ENCODE measurements around the gene URI1.
A peak's percentile ranks its signal among the peaks of the same experiment; 100 is the strongest.

- TF ChIP-seq SP1 (IDR thresholded peaks at IDR 0.05) = no peak
- TF ChIP-seq ARNT (IDR thresholded peaks at IDR 0.05) = no peak
- no peak for TF ChIP-seq SUZ12 (IDR thresholded peaks at IDR 0.05)
- no peak for TF ChIP-seq FOXA1 (IDR thresholded peaks at IDR 0.05)
- no peak for TF ChIP-seq L3MBTL2 (conservative IDR thresholded peaks at IDR 0.05)
- no peak for TF ChIP-seq TARDBP (IDR thresholded peaks at IDR 0.05)
- no peak for TF ChIP-seq FOXK2 (IDR thresholded peaks at IDR 0.05)
- no peak for TF ChIP-seq FOXM1 (IDR thresholded peaks at IDR 0.05; ENCODE audit: borderline replicate concordance)
- no peak for TF ChIP-seq BHLHE40 (IDR thresholded peaks at IDR 0.05; ENCODE audit: borderline replicate concordance)
- no peak for TF ChIP-seq ELF4 (IDR thresholded peaks at IDR 0.05)
- no peak for TF ChIP-seq LEF1 (IDR thresholded peaks at IDR 0.05; ENCODE audit: borderline replicate concordance)
- TF ChIP-seq PKNOX1 (IDR thresholded peaks at IDR 0.05) = peak; percentile 50
- no peak for TF ChIP-seq NFRKB (IDR thresholded peaks at IDR 0.05)
- TF ChIP-seq HDGF (IDR thresholded peaks at IDR 0.05; ENCODE audit: borderline replicate concordance) = no peak
Measured at GRCh38 chr19:29956855-29957254, 14.8 kb downstream of the URI1 start.

Measured in HEK293T (cell line).